Stimulated activated CD4-positive, alpha-beta T cell treated with anti-CD3 and anti-CD28 coated beads, Interleukin-15, amount 100 ng/mL, for 1 hour (primary cell): Measurements from ENCODE around the gene LPCAT1.

Source experiments
- DNase-seq, 2 donors: peaks; one replicate each; pipeline ENCODE4 v3.0.0-alpha.2; 2020; ENCODE audit warnings: low read depth in 1 of 2, low spot score in 1 of 2

LPCAT1 gene

DNA sequence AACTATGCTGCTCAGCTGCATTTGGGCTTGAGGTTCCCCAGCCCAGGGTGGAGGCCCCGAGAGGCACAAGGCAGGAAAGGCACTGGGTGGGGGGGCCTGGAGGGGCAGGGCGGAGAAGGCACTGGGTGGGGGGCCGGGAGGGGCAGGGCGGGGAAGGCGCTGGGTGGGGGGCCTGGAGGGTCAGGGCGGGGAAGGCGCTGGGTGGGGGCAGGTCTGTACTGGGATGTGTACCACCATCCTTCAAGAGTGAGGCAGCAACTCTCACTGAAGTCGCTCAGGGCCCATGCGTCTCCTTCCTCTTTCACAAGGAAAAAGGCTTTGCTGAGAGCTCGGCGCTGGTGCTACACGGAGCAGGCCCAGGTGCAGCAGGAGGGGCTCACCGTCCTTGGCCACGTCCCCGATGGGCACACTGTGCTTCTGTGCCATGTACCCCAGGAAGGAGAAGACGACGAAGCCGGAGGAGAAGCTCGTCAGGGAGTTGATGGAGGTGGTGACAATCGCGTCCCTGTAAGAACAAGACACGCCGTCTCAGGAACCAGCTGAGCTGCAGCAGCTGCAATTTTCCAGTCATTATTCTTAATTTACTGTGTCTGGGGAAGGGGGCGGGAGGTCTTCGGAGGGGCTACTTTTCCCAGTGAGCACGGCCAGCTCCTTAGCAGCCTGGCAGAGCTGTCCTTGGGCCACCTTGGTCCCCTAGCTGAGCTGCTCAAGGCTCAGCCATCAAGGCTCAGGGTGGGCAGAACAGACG is 109.3 kb downstream of the LPCAT1 start:
- no peak for DNase-seq

GRCh38 chr5:1413611-1414241 is 110.0 kb downstream of the LPCAT1 start:
- no peak for DNase-seq

DNA sequence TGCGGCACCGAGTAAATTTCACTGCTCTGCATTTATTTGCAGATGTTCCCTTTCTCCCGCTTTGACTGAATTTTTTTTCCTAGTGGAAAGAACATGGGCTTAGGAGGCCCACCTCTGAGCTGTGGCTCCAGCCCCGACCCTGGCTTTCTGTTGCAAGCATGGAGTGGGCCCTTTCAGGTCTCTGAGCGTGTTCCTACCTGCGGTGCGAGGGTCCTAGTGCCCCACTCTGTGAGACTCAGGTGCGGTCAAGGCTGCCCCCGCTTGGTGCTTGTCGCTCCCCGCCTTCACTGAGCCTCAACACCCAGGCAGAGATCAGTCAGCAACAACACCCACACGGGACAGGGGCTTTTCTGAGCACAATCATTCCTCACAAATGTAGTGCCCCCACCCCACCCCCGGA is 110.5 kb downstream of the LPCAT1 start:
- no peak for DNase-seq

DNA sequence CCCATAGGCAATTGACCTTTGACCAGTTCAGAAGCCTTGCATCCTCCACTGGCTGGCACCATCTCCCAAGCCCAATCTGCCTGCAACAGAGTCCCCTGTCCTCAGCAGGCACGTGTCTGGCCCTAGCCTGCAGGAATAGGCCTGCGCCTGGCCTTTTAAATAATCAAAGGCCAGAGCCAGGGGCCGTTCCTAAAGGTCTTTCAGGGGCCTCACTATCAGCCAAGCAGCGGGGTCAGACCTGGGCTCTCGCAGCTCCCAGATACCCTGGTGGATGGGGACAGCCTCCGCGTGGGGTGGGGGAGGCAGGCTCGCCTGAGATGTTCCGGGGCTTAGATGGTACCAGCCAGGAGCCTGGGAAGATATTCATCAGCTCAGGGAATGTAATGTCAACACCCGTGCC is 111.1 kb downstream of the LPCAT1 start:
- DNase-seq, result no peak

- DNase-seq, result no peak
Measured at GRCh38 chr5:1412163-1412562, 111.6 kb downstream of the LPCAT1 start.
